Activated CD4-positive, alpha-beta memory T cell treated with anti-CD3 and anti-CD28 coated beads for 36 hours (primary cell): ENCODE data around the gene SYNRG. TPM values are rescaled to one million over a fixed set of nuclear protein-coding genes. Genes with fewer than 3 reads are reported as not detected.
A peak's percentile ranks its signal among the peaks of the same experiment; 100 is the strongest.

Source experiments
- CTCF ChIA-PET: fragments of 350-600 bp; sonication (Branson Sonifier 250); formaldehyde crosslinking; loops from one replicate; lab custom pipeline; 2021; ENCODE audit warnings: antibody characterized with exemption, inconsistent platforms; lab: Charles Lee
- POLR2A ChIA-PET: fragments of 350-600 bp; sonication (Branson Sonifier 250); formaldehyde crosslinking; loops from one replicate; lab custom pipeline; 2021; ENCODE audit warnings: antibody characterized with exemption; lab: Charles Lee
- DNase-seq: peaks from one replicate; pipeline ENCODE4 v3.0.0-alpha.2; 2020
- H3K27ac Mint-ChIP-seq: one replicate; pipeline ENCODE4 v1.8.0; 2021; ENCODE audit warnings: mixed read lengths
- H3K27me3 Mint-ChIP-seq: one replicate; pipeline ENCODE4 v1.8.0; 2021; ENCODE audit warnings: mixed read lengths
- H3K36me3 Mint-ChIP-seq: one replicate; pipeline ENCODE4 v1.8.0; 2021; ENCODE audit warnings: mixed read lengths
- H3K4me1 Mint-ChIP-seq: one replicate; pipeline ENCODE4 v1.8.0; 2021; ENCODE audit warnings: low read depth, mixed read lengths
- H3K4me3 Mint-ChIP-seq: one replicate; pipeline ENCODE4 v1.8.0; 2021; ENCODE audit warnings: mild to moderate bottlenecking, mixed read lengths
- H3K9me3 Mint-ChIP-seq: one replicate; pipeline ENCODE4 v1.8.0; 2021; ENCODE audit warnings: mixed read lengths
- intact Hi-C: fragments of 100-400 bp; cut with micrococcal nuclease; formaldehyde crosslinking; loops from one replicate; pipeline ENCODE4 v1.15.1; 2023
- total RNA-seq, 2 experiments: library from RNA; stranded (reverse); gene quantifications; one replicate each; pipeline ENCODE4 v1.2.3, GENCODE V29; 2021

Gene SYNRG
- total RNA-seq, 2 experiments from 2014 or later, result 44.4 to 45.2 TPM

- Mint-ChIP-seq H3K9me3 (no peaks in the 10 kb centered on the region), H3K4me3 (no peak overlapping the region), H3K27ac (no peak overlapping the region), H3K4me1 (peaks cover 37% of the 10 kb centered on the region), H3K27me3 (no peaks in the 10 kb centered on the region), H3K36me3 (peaks cover 2% of the 10 kb centered on the region)
- DNase-seq, result no peak
- ChIA-PET CTCF (interaction anchor here (1.5 kb wide), 1 partner anchor 12 kb away, joined by 4 read pairs; no protein-coding TSS in a partner anchor), POLR2A (interaction anchor here (0.9 kb wide), 1 partner anchor 53 kb away, joined by 3 read pairs; no protein-coding TSS in a partner anchor)
- intact Hi-C loops, result no loop called here
Measured at GRCh38 chr17:37493249-37494027, 115.8 kb downstream of the SYNRG start.

- DNase-seq, result no peak
- ChIA-PET CTCF (interaction anchor here (0.7 kb wide), 1 partner anchor 242 kb away, joined by 5 read pairs; no protein-coding TSS in a partner anchor), POLR2A (no interaction called here)
- H3K4me1 Mint-ChIP-seq, result peaks cover 44% of the 10 kb centered on the region
- no peaks in the 10 kb centered on the region for H3K9me3 Mint-ChIP-seq
- no peak overlapping the region for H3K27ac Mint-ChIP-seq
- H3K36me3 Mint-ChIP-seq, result no peaks in the 10 kb centered on the region
- H3K4me3 Mint-ChIP-seq, result no peak overlapping the region
- intact Hi-C loops, result no loop called here
- no peaks in the 10 kb centered on the region for H3K27me3 Mint-ChIP-seq
Measured at GRCh38 chr17:37492167-37492566, 117.1 kb downstream of the SYNRG start.

GRCh38 chr17:37490638-37491614 lies 118.3 kb downstream of the SYNRG start:
- ChIA-PET CTCF (interaction anchor here (0.7 to 1.4 kb wide), 2 partner anchors 37 to 889 kb away, joined by 3 to 4 read pairs; no protein-coding TSS in a partner anchor), POLR2A (interaction anchor here (1.0 kb wide), 1 partner anchor 61 kb away, joined by 5 read pairs; no protein-coding TSS in a partner anchor)
- Mint-ChIP-seq H3K4me3 (peak overlapping the region; percentile 90), H3K27me3 (no peaks in the 10 kb centered on the region), H3K9me3 (no peaks in the 10 kb centered on the region), H3K36me3 (no peaks in the 10 kb centered on the region), H3K4me1 (peaks cover 48% of the 10 kb centered on the region), H3K27ac (peak overlapping the region; percentile 78)
- DNase-seq, result peak; percentile 39
- intact Hi-C loops, result loop anchor here (1.0 to 2.0 kb wide), 2 partner anchors 84 to 118 kb away; partner anchors contain the start of genes ACACA, SYNRG and TADA2A

GRCh38 chr17:37490022-37490587 lies 119.1 kb downstream of the SYNRG start:
- ChIA-PET POLR2A (interaction anchor here (1.0 to 1.1 kb wide), 3 partner anchors 60 to 131 kb away, joined by 5 read pairs; no protein-coding TSS in a partner anchor), CTCF (interaction anchor here (1.4 kb wide), 1 partner anchor 38 kb away, joined by 4 read pairs; no protein-coding TSS in a partner anchor)
- H3K27ac Mint-ChIP-seq, result peak overlapping the region; percentile 78
- H3K27me3 Mint-ChIP-seq, result no peaks in the 10 kb centered on the region
- intact Hi-C loops, result loop anchor here (1.0 to 2.0 kb wide), 2 partner anchors 83 to 119 kb away; partner anchors contain the start of genes ACACA, SYNRG and TADA2A
- no peaks in the 10 kb centered on the region for H3K36me3 Mint-ChIP-seq
- H3K4me1 Mint-ChIP-seq, result peaks cover 48% of the 10 kb centered on the region
- H3K4me3 Mint-ChIP-seq, result peak overlapping the region; percentile 90
- peak; percentile 89 for DNase-seq
- H3K9me3 Mint-ChIP-seq, result no peaks in the 10 kb centered on the region

DNA sequence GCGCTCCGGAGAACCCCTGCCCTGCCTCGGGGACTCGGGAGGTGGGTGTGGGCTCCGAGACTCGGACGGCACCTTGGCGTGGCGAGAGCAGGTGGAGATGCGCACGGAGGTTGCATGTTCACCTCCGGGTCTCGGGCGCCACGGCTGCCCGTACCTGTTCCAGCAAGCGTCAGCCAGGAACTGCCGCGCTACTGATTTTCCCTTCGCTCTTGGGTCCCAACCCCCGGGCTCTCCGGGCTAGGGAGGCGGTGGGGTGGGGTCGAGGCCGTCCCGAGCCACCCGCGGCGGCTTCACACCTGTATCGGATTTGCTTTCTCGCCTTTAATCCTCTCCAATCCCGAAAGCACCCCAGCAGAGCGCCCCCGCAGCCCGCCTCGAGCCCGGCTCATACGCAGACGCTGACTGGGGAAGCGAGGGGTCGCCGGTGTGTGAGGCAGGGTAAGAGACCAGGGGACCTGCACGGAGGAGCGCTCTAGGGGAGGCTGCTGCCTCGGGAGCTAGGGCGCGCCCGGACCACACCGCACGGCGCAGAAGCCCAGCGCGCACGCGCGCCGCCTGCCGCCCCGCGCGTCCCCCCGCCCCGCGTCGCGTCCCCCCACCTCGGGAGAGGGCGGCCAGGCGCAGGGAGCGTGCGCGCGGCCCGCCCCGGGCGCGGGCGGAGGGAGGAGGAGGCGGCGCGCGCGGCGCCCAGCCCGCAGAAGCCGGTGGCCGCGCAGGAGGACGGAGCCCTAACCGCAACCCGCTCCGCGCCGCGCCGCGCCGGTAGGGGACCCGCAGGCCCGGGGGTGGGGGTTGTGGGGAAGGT lies 119.8 kb downstream of the SYNRG start, which contains the start of gene DUSP14:
DUSP14 (plus strand) TSS at position 695 of the 805 bp plus-strand sequence. CDS start 22,382 bp downstream, outside the sequence.
- Mint-ChIP-seq H3K27me3 (no peaks in the 10 kb centered on the region), H3K27ac (peak within 1 kb of the TSS; percentile 88), H3K36me3 (no peaks in the 10 kb centered on the region), H3K4me3 (peak within 1 kb of the TSS; percentile 90), H3K4me1 (peaks cover 47% of the 10 kb centered on the region), H3K9me3 (no peaks in the 10 kb centered on the region)
- intact Hi-C loops, result loop anchor here (1.0 to 2.0 kb wide), 4 partner anchors 59 to 130 kb away; partner anchors contain the start of genes ACACA, SYNRG and TADA2A
- ChIA-PET CTCF (no interaction called here), POLR2A (interaction anchor here (1.0 to 1.1 kb wide), 3 partner anchors 32 to 131 kb away, joined by 3 to 5 read pairs (median 5); no protein-coding TSS in a partner anchor)
- DNase-seq, result peak; percentile 84

GRCh38 chr17:37488607-37489196 lies 120.5 kb downstream of the SYNRG start:
- intact Hi-C loops, result loop anchor here (1.0 to 2.0 kb wide), 2 partner anchors 58 to 129 kb away; no protein-coding TSS in a partner anchor
- ChIA-PET CTCF (interaction anchor here (0.9 kb wide), 1 partner anchor 9 kb away, joined by 3 read pairs; no protein-coding TSS in a partner anchor), POLR2A (interaction anchor here (1.0 to 1.2 kb wide), 6 partner anchors 33 to 130 kb away, joined by 3 to 6 read pairs (median 4); no protein-coding TSS in a partner anchor)
- H3K27me3 Mint-ChIP-seq, result no peaks in the 10 kb centered on the region
- H3K4me1 Mint-ChIP-seq, result peaks cover 46% of the 10 kb centered on the region
- H3K9me3 Mint-ChIP-seq, result no peaks in the 10 kb centered on the region
- H3K27ac Mint-ChIP-seq, result peak overlapping the region; percentile 86
- no peaks in the 10 kb centered on the region for H3K36me3 Mint-ChIP-seq
- H3K4me3 Mint-ChIP-seq, result peak overlapping the region; percentile 88
- DNase-seq, result peak; percentile 83

DNA sequence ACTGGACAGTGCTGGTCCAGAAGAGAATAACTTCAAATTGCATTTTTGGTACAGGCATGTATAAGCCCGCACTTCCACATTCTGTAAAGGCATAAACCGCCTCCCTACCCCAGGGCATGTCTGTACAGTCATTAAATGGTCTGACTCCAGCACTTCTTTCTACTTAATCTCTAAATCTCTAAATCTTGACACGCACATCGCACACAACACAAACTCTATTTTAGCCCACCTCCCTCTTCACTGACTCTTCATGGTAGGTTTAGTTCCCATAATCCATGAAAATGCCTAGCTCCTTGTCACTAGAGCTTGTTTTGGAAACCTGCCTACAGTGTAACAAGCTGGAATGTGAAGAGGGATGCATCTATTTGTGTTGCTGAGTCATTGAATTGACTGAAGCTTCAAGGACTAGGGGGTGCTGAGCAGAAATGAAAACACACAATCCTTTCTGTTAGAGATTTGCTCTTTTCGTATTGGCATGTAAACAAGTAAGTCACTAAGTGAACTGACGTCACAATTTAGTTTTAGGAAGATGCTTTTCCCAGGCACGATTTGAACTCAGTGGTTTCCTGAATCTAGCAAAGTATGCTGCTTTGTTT lies 121.1 kb downstream of the SYNRG start:
- ChIA-PET CTCF (interaction anchor here (0.9 kb wide), 1 partner anchor 8 kb away, joined by 3 read pairs; no protein-coding TSS in a partner anchor), POLR2A (interaction anchor here (1.0 to 1.2 kb wide), 3 partner anchors 58 to 116 kb away, joined by 3 to 6 read pairs (median 3); no protein-coding TSS in a partner anchor)
- no peak for DNase-seq
- intact Hi-C loops, result loop anchor here (2.0 kb wide), 1 partner anchor 57 kb away; no protein-coding TSS in a partner anchor
- H3K27ac Mint-ChIP-seq, result peak overlapping the region; percentile 86
- H3K4me1 Mint-ChIP-seq, result peaks cover 49% of the 10 kb centered on the region
- H3K27me3 Mint-ChIP-seq, result no peaks in the 10 kb centered on the region
- H3K4me3 Mint-ChIP-seq, result peak overlapping the region; percentile 88
- H3K9me3 Mint-ChIP-seq, result no peaks in the 10 kb centered on the region
- H3K36me3 Mint-ChIP-seq, result no peaks in the 10 kb centered on the region

DNA sequence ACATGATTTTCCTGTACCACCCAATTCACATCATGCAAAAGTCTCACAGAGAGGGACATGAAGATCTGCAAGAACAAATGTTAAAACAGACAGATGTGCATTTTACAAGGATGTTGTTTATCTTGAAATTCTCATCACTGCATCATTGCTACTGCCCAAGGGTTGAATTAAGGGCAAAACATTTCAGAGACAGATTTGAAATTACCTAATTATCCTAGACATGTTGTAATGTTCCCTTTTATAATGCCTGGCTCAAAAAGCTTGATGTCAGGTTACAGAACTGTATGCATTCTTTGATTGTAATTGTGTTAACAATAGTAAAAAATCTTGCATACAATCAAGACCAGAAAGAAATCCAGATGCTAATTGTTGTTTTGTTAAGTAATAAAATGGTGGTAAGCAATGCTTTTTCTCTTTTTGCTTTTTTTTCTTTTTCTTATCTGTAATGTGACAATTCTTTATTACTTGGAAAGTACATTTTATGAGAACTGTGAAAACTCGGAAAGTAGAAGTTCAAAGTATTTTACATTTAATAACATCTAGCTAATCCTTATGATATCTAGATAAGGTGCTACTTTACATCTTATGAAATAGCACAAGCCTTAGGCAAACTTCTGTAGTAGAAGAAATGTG lies 123.2 kb downstream of the SYNRG start:
- Mint-ChIP-seq H3K27me3 (no peaks in the 10 kb centered on the region), H3K36me3 (no peaks in the 10 kb centered on the region), H3K4me3 (no peak overlapping the region), H3K9me3 (no peaks in the 10 kb centered on the region), H3K4me1 (peaks cover 37% of the 10 kb centered on the region), H3K27ac (no peak overlapping the region)
- intact Hi-C loops, result no loop called here
- DNase-seq, result no peak
- POLR2A ChIA-PET, result no interaction called here
- CTCF ChIA-PET, result interaction anchor here (0.8 kb wide), 1 partner anchor 112 kb away, joined by 5 read pairs; no protein-coding TSS in a partner anchor

DNA sequence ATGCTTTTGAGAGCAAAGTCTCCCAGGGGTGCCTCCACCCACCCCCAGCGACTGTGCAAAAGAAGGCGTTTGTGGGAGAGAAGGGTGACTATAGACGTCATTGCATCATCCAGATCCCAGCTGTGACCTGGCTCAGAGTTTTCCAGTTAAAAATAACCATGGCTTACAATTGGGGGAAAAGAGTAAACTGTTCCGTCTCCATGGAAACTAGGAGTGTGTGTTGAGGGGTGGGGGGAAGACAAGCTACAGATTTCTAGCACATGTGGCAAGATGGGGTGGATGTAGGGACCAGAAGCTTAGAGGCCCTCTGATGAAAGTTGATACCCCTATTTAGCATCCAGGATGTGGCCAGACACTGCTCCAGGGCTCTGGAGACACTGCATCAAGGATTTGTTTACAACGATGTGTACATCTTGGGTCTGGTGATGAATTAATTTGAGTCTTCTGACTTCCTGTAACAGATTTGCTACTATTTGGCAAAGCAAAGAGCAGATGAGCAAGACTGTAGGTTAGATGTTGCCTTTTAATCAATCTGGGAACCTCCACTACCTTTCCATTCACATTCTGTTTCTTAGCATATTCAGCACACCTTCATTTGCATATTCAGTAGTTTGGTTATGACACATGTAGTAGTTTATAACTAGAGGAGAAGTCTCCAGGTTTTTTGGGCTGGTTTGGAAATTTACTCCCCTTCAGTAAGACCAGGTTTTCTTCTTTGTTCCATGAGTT lies 125.7 kb downstream of the SYNRG start:
- Mint-ChIP-seq H3K4me3 (no peak overlapping the region), H3K9me3 (no peaks in the 10 kb centered on the region), H3K4me1 (peaks cover 21% of the 10 kb centered on the region), H3K27ac (peak overlapping the region; percentile 23), H3K27me3 (no peaks in the 10 kb centered on the region), H3K36me3 (peaks cover 12% of the 10 kb centered on the region)
- POLR2A ChIA-PET, result no interaction called here
- CTCF ChIA-PET, result interaction anchor here (1.2 kb wide), 1 partner anchor 110 kb away, joined by 3 read pairs; no protein-coding TSS in a partner anchor
- intact Hi-C loops, result no loop called here
- no peak for DNase-seq
